Measurements from ENCODE around the gene ZSWIM4.

ZSWIM4 gene

DNA sequence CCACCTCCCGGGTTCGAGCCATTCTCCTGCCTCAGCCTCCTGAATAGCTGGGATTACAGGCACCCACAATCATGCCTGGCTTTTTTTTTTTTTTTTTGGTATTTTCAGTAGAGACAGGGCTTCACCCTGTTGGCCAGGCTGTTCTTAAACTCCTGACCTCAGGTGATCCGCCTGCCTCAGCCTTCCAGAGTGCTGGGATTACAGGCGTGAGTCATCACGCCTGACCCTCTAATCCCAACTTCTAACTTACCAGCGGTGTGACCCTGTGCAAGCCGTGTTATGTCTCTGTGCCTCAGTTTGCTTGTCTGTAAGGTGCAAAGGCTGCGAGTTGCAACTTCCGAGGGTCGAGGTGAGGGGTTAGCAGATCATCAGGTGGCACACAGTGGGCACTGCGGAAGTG is 17.3 kb downstream of the ZSWIM4 start:
- DNase-seq (ENCODE audit: low spot score) = no peak

DNA sequence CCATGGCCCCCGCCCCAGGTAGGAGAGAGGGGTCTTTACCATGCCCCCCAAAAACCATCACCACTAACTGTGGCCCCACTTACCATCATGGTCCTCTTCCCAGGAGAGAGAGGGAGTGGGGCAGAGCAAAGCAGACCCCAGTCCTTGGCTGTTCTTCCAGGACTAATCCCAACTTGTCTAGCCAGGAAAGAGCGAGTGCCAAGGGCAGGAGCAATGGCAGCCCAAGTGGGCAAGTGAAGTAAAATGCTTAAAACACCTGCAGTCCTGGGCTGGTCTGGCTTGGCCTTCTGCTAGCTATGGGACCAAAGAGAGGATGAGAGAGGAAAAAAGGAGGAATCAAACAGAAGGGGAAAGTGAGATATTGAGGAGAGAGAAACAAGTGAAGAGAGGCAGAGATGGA is 17.9 kb downstream of the ZSWIM4 start:
- DNase-seq (ENCODE audit: low spot score) = no peak

DNA sequence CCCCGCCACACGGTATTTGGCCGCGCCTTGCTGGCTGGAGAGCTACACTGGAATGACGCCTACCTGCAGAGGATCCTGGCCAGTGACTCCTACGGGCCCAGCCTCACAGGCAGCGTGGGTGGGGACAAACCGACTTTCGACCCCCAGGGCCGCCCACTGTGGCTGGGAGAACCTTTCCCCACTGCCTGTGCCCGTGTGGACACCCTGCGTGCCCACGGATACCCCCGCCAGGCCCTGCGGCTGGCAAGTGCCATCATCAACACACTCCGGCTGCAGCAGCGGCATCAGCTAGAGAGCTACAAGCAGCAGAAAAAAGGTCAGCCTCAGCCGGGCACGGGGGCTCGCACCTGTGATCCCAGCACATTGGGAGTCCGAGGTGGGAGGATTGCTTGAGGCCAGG is 19.3 kb downstream of the ZSWIM4 start:
- DNase-seq (ENCODE audit: low spot score) = no peak

DNA sequence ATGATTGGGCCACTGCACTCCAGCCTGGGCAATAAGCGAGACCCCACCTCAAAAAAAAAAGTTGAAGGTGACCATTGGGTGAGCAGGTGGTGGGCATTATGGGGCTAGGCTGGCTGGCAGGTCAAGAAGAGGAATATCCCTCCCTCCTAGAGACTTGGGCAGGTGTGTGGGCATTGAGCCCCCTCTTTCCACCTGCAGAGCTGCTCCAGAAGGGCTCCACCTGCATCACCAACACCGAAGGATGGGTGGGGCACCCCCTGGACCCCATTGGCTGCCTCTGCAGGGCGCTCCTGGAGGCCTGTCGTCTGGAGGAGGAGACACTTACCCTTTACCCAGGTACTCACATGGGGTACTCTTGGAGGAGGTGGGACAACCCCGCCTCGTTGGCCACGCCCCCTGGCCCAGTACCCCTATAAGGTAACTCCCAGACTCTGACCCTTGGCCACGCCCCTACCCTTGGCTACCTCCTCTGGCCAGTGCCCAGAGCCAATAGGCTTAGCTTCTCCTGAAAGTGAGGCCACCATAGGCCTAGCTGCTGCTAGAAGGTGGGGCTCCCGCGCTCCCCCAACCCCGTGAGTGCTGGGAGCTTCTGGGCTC is 21.9 kb downstream of the ZSWIM4 start:
- no peak for DNase-seq (ENCODE audit: low spot score)

DNA sequence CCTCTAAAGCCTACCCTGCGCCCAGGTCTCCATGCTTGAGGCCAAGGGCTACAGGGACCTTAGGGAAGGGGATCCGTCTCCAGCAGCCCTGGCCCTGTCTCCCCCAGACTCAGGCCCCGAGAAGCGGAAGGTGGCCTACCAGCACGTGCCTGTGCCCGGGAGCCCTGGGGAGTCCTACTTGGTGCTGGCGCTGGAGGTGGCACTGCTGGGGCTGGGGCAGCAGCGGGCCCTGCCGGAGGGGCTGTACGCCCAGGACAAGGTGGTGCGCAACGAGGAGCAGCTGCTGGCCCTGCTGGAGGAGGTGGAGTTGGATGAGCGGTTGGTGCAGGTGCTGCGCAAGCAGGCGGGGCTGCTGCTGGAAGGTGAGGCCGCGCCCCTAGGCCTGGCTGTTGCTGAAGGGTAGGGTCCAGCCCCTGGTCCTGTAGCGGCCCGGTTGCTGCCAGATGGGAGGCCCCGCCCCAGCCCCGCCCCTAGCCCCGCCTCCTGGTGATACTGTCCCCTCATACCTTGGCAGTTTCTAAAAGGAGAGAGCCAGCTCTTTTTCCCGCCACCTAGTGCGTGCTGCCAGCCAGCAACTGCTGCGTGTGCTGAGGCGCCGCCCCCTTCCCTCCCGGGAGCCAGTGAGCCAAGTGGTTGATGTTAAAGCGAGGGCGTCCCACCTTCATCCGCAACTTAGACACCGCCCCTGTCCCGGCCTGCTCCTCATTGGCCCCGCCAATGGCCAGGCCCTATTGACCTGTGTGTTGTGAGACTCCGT is 22.6 kb downstream of the ZSWIM4 start:
- DNase-seq (ENCODE audit: low spot score) = no peak

DNA sequence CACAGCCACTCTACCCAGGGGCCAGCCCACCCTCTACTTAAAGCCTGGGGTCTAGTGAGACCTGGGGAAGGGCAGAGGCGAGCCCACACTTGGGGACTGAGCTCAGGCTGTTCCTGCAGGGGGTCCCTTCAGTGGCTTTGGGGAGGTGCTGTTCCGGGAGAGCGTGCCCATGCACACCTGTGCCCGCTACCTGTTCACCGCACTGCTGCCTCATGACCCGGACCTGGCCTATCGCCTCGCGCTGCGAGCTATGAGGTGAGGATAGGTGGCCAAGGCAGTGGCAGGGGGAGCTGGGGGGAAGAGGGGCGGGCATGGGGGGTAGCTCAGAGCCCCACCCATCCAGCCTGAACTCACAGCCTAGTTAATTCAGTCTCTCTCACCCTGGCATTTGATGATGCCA is 24.0 kb downstream of the ZSWIM4 start:
- DNase-seq (ENCODE audit: low spot score) = no peak

DNA sequence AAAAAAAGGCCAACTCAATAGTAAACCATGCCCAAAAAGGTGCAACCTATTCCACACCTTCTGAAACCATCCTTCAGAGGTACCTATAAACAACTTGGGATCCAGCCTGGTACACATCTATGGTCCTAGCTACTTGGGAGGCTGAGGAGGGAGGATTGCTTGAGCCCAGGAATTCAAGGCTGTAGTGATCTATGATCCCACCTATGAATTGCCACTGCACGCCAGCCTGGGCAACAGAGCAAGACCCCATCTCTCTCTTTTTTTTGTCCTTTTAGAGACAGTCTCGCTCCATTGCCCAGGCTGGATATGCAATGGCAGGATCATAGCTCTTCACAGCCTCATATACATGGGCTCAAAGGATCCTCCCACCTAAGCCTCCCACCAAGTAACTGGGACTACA is 26.0 kb downstream of the ZSWIM4 start:
- no peak for DNase-seq (ENCODE audit: low spot score)

DNA sequence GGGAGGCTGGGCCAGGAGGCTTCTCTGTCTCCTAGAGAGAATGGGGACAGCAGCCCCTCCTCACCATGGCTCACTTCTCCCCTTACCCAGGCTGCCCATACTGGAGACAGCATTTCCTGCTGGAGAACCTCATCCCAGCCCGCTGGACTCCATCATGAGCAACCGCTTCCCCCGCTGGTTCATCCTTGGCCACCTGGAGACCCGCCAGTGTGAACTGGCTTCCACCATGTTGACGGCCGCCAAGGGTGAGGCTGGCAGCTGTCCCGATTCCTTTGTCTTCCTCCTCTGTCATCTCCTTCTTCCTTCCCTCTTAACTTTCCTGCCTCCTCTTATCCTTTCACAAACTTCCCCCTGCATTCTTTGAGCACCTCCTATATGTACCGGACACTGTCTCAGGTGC is 28.0 kb downstream of the ZSWIM4 start:
- no peak for DNase-seq (ENCODE audit: low spot score)

DNA sequence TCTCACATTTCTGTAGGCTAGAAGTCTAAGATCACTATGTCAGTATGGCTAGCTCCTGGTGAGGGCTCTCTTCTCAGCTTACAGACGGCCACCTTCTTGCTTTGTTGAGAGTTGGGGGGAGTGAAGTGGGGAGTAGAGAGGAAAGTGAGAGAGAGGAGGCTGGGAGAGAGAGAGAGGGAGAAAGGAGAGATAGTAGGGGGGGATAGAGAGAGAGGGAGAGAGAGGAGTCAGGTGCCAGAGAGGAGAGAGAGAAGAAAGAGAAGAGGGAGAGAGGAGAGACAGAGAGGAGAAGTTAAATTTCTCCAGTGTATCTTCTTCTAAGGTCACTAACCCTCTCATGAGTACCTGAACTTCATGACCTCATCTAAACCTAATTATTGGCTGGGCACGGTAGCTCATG is 28.7 kb downstream of the ZSWIM4 start:
- DNase-seq (ENCODE audit: low spot score) = no peak

DNA sequence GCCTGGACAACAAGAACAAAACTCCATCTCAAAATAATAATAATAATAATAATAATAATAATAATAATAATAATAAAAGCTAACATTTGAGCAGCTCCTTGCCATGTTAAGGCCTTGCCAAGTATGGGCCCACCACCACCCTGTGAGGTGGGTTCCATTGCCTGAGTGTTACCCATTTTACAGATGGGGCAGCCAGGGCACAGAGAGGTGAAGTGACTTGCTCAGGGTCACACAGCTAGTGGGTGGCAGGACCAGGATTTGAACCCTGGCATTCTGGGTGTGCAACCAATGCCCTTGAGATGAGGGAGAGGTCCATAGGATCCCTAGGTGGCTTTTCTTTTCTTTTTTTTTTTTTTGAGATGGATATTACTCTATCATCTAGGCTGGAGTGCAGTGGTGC is 29.5 kb downstream of the ZSWIM4 start:
- no peak for DNase-seq (ENCODE audit: low spot score)

DNA sequence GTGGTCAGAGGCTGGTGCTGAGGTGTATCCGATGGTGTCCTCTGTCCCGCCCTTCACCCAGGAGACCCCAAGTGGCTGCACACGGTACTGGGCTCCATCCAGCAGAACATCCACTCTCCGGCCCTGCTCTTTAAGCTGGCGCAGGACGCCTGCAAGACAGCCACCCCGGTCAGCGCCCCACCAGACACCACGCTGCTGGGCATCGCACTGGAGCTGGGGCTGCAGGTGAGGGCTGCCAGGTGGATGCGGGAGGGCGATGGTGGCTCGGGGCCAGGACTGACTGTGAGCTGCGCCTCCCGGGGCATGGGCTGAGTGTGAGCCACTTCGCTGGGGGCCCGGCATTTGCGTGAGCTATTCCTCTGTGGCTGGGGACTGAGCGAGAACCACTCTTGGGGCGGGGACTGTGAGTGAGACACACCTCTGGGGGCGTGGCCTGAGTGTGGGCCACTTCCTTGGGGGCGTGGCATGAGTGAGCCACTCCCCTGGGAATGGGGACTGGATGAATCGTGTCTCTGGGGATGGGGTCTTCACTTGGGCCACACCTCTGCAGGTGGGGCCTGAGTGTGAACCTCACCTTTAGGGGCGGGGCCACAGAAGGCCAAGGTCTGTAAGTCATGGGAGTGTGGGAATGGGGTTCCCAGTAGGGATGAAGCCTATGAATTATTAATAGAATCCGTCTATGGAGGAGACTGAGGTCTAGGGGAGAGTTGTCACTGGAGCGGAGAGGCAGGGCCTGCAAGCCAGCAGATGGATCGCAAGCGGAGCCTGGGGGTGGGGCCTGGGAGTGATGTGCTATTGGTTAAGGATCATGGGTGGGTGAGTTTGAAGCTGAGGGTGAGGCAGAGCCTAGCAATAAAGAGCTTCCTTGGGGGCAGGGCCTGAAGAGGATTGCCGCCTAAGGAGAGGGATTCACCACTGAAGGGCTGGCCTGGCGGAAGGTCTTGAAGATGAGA is 30.5 kb downstream of the ZSWIM4 start:
- no peak for DNase-seq (ENCODE audit: low spot score)

DNA sequence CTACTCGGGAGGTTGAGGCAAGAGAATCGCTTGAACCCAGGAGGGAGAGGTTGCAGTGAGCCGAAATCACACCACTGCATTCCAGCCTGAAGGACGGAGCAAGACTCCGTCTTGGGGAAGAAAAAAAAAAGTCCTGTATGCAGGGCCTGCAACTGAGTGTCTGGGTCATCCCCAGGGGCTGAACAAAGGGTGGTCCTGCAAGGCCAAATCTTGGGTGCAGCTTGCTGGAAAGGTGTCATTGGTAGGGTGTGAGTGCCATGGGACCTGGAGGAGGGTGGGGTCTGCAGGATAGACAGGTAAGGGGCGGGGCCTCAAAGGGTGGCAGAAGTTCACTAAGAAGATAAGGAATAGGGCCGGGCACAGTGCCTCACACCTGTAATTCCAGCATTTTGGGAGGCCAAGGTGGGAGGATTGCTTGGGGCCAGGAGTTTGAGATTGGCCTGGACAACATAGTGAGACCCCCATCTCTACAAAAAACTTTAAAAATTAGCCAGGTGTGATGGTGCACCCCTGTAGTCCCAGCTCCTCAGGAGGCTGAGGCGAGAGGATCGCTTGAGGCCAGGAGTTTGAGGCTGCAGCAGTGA is 31.5 kb downstream of the ZSWIM4 start:
- no peak for DNase-seq (ENCODE audit: low spot score)

DNA sequence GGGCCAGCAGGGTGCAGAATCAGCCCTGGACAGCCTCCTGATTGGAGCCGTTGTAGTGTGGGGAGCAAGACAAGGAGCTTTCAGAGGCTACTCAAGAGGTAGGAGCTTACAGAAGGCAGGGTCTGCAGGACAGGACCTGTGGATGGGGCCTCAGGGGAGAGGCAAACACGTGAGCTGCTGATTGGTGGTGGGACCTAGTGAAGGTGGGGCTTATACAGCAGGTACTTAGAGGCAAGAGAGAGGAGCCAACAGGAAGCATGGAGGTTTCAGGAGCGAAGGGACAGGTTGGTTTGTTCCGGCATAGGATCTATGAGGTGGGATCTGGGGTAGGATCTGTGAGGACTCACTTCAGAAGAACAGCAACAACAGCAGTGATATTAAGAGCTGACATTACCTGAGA is 32.4 kb downstream of the ZSWIM4 start:
- no peak for DNase-seq (ENCODE audit: low spot score)

DNA sequence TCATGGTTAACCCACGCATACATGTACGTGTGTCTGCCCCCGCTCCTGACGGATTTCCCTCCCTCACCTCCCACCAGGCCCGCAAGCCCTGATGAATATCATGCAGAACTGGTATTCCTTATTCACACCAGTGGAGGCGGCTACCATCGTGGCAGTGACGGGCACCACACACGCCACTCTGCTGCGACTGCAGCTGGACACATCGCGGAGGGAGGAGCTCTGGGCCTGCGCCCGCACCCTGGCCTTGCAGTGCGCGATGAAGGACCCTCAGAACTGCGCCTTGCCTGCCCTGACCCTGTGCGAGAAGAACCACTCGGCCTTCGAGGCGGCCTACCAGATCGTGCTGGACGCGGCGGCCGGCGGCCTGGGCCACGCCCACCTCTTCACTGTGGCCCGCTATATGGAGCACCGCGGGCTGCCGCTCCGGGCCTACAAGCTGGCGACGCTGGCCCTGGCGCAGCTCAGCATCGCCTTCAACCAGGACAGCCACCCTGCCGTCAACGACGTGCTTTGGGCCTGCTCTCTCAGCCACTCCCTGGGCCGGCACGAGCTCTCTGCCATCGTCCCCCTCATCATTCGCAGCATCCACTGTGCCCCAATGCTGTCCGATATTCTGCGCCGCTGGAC is 35.0 kb downstream of the ZSWIM4 start:
- no peak for DNase-seq (ENCODE audit: low spot score)

DNA sequence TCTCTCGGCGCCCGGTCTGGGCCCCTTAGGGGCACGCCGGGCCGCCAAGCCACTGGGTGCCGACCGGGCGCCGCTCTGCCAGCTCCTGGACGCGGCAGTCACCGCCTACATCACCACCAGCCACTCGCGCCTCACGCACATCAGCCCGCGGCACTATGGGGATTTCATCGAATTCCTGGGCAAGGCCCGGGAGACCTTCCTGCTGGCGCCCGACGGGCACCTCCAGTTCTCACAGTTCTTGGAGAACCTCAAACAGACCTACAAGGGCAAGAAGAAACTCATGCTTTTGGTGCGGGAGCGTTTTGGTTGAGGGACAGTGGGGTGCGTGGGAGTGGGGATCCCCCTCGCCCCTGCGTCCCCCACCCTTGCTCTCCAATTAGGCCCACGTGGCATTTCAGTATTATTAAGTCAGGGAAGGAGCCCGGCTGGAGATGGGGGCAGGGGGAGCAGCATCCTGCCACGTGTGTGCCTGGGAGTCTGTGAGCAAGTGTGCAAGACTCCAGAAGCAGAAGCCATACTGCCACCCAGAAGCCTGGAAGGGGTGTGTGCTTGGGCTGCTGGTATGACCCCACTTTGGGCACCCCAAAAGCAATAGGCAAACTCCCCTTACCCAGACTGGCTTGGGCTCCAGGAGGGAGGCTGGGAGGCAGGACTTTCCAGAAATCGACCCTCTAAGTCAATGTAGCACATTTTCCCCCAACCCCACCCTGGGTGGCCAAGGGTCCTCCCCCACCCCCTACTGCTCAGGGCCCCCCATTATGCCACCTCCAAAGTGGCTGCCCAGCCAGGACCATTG is 35.7 kb downstream of the ZSWIM4 start:
- DNase-seq (ENCODE audit: low spot score) = no peak

DNA sequence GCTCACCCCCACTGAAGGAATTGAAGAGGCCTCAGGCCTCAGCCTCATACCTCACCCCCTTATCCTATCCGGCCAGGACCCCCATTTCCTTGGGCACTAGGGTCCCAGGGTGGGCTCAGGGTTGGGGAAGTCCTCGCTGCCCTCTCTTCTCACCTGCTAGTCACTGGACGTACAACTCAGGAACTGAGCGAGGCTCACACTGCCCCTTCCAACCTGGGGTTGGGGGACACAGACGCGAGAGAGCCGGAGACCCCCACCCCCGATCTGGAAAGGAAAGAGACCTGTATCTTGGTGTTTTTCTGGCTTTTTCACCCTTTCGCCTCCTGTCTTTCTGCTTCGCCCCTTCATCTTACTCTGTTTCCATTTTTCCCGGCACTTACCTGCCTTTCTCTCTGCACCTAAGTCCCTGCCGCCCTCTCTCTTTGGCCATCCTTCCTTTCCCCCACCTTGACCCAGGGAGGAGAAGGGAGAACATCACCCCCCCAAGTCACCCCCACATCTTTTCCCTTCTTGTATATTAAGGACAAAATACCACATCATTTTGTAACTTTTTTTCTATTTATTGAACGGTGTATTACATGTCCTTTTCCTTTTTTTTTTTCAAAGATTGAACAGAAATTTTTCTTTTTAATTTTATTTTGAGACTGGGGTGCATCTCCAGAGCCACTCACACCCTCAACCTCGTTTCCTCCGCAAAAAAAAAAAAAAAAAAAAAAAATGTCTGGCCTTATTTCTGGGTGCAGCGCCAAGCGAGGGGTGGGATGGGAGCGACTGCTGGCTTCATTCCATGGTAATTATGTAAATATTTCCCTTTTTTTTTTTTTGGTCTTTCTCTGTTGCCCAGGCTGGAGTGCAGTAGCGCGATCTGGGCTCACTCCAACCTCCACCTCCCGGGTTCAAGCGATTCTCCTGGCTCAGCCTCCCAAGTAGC is 36.6 kb downstream of the ZSWIM4 start:
- DNase-seq (ENCODE audit: low spot score) = no peak

DNA sequence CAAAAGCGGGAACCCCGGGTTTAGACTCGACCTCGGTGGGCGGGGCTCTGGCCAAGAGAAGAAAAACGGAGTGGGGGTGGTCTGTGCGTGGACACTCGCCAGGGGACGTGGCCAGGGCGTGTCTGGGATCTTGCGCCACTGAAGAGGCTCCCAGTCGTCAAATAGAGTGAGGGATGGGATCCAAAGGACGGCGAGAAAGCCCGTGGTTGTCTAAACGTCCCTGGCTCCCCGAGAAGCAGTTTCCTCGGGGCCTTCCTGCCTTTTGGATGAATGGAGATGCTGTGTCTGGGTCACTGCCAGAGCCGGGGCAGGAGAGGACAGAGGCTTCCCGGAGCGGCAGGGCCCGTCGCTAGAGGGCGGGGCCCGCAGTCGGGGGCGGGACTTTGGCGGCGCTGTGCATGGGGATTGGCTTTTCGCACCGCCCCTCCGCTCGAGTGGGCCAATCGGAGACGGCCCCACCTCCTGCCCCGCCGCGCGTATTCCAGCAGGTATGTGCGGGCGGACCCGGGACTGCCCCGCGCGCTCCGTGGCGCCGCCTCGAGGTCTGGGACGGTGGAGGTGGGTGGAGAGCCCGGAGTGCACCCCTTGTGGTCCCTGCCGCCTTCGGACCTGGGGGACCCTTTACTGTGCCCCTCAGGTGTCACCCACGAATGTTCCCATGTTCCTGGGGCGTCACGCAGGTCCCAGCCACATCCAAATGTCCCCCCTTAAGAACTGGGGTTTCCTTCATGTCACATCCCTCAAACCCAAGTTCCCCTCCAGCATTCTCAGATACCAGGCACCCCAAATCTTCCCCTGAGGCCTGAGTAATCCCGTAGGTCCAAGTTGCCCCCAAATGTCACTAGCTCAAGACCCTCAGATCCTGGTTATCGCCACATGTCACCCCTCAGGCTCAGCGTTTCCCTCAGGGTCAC is 38.3 kb downstream of the ZSWIM4 start:
- DNase-seq (ENCODE audit: low spot score) = peak; percentile 90

DNA sequence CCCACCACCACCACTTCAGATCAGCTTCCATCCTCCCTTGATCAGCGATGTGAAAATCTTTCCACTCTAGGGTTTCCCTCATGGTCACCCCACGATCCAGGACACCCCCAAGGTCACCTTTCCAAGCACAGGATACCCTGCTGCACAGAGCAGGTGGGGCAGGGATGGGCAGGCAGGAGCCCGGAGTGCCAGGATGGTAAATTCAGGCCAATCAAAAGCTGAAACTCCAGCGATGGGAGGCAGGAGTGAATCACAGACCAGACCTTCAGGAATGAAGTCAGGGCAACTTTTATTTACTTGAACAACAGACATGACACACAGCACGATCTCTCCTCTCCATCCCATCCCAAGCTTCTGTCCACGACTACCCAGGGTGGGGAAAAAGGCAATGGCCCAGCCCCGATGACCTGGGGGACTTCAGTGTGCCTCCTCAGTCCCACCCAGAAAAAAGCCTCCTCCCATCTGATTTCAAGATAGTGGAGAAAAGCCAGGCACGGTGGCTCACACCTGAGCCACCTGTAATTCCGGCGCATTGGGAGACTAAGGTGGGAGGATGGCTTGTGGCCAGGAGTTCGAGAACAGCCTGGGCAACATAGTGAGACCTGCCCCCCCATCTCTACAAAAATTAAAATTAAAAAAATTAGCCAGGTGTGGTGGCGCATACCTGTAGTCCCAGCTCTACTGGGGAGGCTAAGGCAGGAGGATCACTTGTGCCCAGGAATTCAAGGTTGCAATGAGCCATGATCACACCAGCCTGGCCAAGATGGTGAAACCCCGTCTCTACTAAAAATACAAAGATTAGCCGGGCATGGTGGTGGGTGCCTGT is 39.2 kb downstream of the ZSWIM4 start:
- DNase-seq (ENCODE audit: low spot score) = peak; percentile 82

Data from RKO (cell line).